GM19438 (cell line): Measurements from ENCODE around the gene SYNPO2.

Source experiments
- ATAC-seq: cut with Tn5 transposase; IDR thresholded peaks from one replicate; pipeline ENCODE4 v1.9.1; 2021; ENCODE audit warnings: low read depth; ENCODE audit not compliant: unreplicated experiment

The SYNPO2 gene

GRCh38 chr4:119100655-119101054 is 212.0 kb downstream of the SYNPO2 start:
- no peak for ATAC-seq

- no peak for ATAC-seq
Measured at GRCh38 chr4:119103263-119103662, 214.6 kb downstream of the SYNPO2 start.

GRCh38 chr4:119104644-119105273 is 216.1 kb downstream of the SYNPO2 start:
- no peak for ATAC-seq

GRCh38 chr4:119105605-119106004 is 217.0 kb downstream of the SYNPO2 start:
- ATAC-seq, result no peak

GRCh38 chr4:119106036-119107000 is 217.7 kb downstream of the SYNPO2 start:
- no peak for ATAC-seq

GRCh38 chr4:119110121-119110520 is 221.5 kb downstream of the SYNPO2 start:
- ATAC-seq, result no peak
